Transverse colon (tissue), 4 donors: Measurements from ENCODE around the gene ENKUR.

Experiments used
- POLR2A ChIP-seq: fragments of 450-650 bp; IDR thresholded peaks from one replicate; pipeline ENCODE4 v1.6.1; 2016; ENCODE audit warnings: antibody characterized with exemption, mild to moderate bottlenecking, moderate library complexity
- POLR2AphosphoS5 ChIP-seq, 3 donors: sonication (generic); formaldehyde crosslinking; IDR thresholded peaks; one replicate each; pipeline ENCODE4 v1.6.1; 2016; ENCODE audit warnings: antibody characterized with exemption in 3 of 3
- TF ChIP-seq, protein P1 (sequence below), 5 experiments: fragments of 200-600 bp in 3 of 5; fragments of 450-650 bp in 2 of 5; sonication (generic) in 3 of 5; IDR thresholded peaks; 1 replicate in 2 of 5; 2 replicates in 3 of 5; pipeline ENCODE4 v1.5.1; 2016 to 2017; ENCODE audit warnings: antibody characterized with exemption in 5 of 5, inconsistent platforms in 3 of 5, mild to moderate bottlenecking in 2 of 5, moderate library complexity in 1 of 5

DNA sequence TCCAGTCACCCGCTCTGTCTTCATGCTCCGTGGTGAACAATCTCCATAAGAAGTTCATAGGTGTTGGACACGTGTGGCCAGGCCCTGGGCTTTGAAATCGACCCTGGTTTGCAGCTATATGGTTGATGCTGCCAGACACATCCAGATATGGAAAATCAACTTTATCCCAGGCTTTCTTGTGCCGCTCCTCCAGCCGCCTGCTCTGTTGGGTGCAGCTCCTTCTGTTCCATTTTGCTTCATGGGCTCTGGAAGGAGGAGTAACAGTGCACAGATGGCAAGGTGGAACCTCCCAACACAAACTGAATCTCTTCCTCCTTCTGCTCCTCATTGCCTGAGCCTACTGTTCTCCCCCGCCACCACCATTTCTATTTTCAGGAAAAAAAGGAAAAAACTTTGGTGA lies 45.2 kb upstream of the ENKUR start:
- TF ChIP-seq, protein P1, sequence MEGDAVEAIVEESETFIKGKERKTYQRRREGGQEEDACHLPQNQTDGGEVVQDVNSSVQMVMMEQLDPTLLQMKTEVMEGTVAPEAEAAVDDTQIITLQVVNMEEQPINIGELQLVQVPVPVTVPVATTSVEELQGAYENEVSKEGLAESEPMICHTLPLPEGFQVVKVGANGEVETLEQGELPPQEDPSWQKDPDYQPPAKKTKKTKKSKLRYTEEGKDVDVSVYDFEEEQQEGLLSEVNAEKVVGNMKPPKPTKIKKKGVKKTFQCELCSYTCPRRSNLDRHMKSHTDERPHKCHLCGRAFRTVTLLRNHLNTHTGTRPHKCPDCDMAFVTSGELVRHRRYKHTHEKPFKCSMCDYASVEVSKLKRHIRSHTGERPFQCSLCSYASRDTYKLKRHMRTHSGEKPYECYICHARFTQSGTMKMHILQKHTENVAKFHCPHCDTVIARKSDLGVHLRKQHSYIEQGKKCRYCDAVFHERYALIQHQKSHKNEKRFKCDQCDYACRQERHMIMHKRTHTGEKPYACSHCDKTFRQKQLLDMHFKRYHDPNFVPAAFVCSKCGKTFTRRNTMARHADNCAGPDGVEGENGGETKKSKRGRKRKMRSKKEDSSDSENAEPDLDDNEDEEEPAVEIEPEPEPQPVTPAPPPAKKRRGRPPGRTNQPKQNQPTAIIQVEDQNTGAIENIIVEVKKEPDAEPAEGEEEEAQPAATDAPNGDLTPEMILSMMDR (IDR thresholded peaks at IDR 0.05) = no peak
- TF ChIP-seq POLR2A = no peak
- TF ChIP-seq POLR2AphosphoS5 (IDR thresholded peaks at IDR 0.05) = no peak
